Stromal cell of bone marrow (primary cell): ENCODE results near the gene SLC6A12.
"Not testable (repeated sequence)": the region's sequence is repeated elsewhere in the genome, so short reads cannot be mapped to it uniquely, and the experiment has no call there.

Source experiments
- DNase-seq: peaks from one replicate; pipeline ENCODE4 v3.0.0-alpha.2; 2012; ENCODE audit warnings: low read depth

SLC6A12 gene

GRCh38 chr12:214003-214741 lies at the start of gene SLC6A12:
TSS of gene SLC6A12 (minus strand) at chr12:214157. CDS start at chr12:209986, 4,171 bp downstream.
- no peak for DNase-seq

- DNase-seq, result no peak
Observed at GRCh38 chr12:263574-263973, 49.6 kb upstream of the SLC6A12 start.

DNA sequence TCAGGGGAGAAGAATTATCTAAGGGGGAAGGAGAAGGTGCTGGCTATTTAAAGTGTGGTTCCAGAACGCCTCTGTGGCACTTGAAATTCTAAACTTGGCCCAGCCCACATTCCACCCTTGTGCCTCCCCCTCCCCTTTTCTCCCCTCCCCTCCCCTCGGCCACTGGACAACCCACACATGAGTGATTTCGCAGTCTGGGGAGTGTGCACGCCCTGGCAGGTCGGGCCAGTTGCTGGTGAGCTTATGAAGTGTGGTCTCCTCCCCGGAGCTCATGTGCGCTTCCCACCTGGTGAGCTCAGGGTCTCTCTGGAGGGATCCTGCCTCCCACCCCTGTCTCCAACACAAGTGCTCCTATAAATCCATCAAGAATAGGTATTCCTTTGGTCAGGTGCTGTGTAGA lies 48.9 kb upstream of the SLC6A12 start, which contains the start of gene SLC6A13:
Gene SLC6A13 (minus strand): TSS at position 20 of the 400 bp plus-strand sequence. CDS start 2,784 bp downstream, outside the sequence.
- DNase-seq, result no peak

- no peak for DNase-seq
Observed at GRCh38 chr12:262113-262512, 48.2 kb upstream of the SLC6A12 start.

GRCh38 chr12:257521-258321 lies 43.8 kb upstream of the SLC6A12 start:
- no peak for DNase-seq

DNA sequence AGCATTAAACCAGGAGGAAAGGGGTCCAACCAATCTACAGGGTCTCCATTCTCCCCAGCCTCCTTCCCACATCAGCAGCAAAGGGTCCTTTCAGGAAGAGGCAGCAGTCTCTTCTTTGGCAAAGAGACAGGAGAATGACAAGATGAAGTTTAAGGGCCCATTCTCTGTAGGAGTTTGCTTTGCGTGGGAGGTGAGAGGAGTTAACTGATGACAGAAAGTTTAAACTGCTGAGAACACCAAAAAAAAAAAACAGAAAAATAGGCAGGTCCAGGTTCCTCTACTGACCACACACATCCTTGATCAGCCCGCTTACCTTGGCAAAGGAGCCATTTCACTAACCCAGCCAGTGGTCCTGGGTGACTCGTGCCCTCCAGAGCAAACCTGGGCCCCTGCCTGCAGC lies 43.0 kb upstream of the SLC6A12 start:
- DNase-seq, result no peak

- DNase-seq, result no peak
Observed at GRCh38 chr12:256225-256624, 42.3 kb upstream of the SLC6A12 start.

GRCh38 chr12:254912-255311 lies 41.0 kb upstream of the SLC6A12 start:
- DNase-seq, result no peak

GRCh38 chr12:254039-254438 lies 40.1 kb upstream of the SLC6A12 start:
- DNase-seq, result no peak

- DNase-seq, result no peak
Observed at GRCh38 chr12:253116-253831, 39.3 kb upstream of the SLC6A12 start.

- DNase-seq, result no peak
Observed at GRCh38 chr12:252636-253035, 38.7 kb upstream of the SLC6A12 start.

DNA sequence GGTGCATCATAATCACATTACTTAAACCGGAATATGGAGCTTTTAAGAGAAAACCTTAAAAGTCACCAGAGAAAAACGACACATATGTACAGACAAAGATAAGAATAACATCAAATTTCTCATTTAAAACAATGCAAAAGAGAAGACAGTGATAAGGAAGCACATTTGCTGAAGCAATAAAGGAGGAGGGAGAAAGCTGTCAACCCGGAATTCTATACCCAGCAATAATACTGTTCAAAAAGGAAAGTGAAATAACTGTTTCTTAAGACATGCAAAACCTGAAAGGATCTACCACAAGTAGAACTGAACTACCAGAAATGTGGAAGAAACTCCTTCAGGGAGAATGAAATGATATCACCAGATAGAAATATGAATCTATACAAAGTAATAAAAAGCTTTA lies 33.3 kb upstream of the SLC6A12 start:
- no peak for DNase-seq

DNA sequence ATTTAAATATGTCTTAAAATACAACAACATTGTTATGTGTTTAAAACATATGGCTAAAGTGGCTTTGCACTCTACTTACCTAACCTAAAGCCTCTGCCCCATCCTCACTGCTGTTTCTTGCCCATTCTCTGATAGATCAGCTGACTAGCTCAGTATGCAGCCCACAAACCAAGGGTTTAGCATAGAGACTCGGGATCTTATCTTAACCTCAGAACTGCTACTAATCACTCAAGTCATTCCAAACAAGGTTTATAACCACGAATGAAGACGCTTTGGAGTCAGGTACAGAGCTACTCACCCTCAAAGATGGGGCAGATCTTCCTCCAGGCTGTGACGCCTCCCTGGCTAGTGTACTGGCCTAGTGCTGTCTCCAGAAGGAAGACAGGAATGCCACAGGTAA lies 29.4 kb upstream of the SLC6A12 start:
- DNase-seq, result no peak

GRCh38 chr12:242496-242895 lies 28.5 kb upstream of the SLC6A12 start:
- no peak for DNase-seq

- no peak for DNase-seq
Observed at GRCh38 chr12:241266-241665, 27.3 kb upstream of the SLC6A12 start.

DNA sequence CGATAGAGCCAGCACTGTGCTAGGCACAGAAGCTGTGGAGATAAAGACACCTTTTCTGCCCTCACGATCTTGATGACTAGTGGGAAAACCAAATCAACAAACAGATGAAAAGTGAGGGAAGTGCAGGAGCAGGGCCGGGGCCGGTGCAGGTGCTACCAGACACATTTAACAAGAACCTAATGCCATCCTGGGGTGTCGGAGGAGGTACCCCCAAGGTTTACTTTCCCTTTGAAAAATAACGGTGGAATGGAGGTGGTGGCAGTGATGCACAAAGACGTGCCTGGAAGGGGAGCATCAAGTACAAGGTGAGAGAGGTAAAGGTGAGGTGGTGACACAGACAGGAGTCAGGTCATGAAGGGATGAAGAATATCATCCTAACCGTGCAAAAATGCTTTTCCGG lies 26.6 kb upstream of the SLC6A12 start:
- no peak for DNase-seq

- no peak for DNase-seq
Observed at GRCh38 chr12:238736-239398, 24.9 kb upstream of the SLC6A12 start.

GRCh38 chr12:238116-238515 lies 24.2 kb upstream of the SLC6A12 start:
- DNase-seq, result no peak

GRCh38 chr12:237026-237815 lies 23.3 kb upstream of the SLC6A12 start:
- no peak for DNase-seq

DNA sequence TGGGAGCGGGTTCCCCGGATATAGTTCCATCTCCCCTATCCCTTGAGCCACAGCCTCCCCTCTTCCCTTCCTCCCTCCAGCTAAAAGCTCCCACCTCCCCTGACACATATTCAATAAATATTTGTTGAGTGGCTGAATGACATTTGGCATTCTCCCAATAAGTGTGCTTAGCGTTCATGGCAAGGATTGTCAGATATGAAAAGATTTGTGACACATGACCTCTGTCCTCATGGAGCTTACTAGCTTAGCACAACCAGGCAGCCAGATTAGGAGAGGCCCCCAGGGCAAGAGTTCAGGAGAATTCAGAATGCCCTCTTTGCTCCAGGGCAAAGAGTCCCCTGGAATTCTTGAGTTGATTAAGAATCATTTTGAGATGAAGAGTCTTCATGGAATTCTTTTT lies 22.5 kb upstream of the SLC6A12 start:
- DNase-seq, result no peak

DNA sequence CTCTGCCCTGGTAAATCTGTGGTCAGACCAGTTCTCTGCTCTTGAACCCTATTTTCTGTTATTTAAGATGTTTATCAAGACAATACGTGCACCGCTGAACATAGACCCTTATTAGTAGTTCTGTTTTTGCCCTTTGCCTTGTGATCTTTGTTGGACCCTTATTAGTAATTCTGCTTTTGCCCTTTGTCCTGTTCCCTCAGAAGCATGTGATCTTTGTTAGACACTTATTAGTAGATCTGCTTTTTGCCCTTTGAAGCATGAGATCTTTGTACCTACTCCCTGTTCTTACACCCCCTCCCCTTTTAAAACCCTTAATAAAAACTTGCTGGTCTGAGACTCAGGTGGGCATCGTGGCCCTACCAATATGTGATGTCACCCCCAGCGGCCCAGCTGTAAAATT lies 22.0 kb upstream of the SLC6A12 start:
- DNase-seq, result not testable (repeated sequence)
